Measurements from ENCODE around the gene HERPUD1.

HERPUD1 gene

DNA sequence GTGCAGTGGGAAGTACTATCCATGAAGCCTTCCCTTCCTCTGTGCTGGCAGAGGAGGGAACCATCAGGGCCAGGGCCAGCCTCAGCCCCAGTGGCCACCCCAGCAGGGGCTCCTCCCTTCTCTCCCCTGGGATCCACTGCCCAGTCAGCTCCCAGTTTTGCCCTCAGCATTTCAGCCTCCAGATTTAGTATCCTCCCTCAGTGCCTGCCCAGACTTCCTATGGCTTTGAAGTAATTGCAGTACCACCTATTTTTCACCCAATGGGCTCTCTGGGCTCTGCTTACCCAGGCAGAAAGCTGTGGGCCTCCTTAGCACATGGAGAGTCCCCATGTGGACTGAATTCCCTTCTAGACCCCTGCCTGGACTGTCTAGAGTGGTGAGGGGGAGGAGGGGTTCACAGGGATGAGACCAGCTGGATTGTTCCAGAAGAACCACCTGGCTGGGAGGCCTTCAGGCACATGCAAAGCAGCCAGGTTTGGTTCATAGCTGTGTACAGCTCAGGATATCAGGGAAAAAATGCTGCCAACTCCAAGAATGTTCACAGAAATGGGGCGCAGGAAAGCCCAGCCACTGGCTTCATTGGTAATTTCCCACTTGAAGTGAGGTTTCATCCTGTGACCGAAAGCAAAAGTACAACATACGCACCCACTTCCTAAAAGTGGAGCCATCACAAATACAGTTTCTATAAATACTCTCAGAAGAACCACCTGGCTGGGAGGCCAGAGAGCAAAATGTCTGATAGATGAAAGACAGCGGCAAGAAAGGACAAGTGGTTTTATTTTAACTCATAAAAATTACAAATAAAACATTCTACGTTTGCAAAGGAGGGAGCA lies 15.2 kb upstream of the HERPUD1 start:
- peak overlapping the region; percentile 79 to 81 for H3K4me3 Mint-ChIP-seq
- ATAC-seq (replicated peaks) (peak; percentile 58 to 66), DNase-seq (peak; percentile 71)
- H3K36me3 Mint-ChIP-seq = peaks cover 12 to 49% of the 10 kb centered on the region in 2 donors
- H3K27me3 Mint-ChIP-seq = no peaks in the 10 kb centered on the region
- peaks cover 6 to 19% of the 10 kb centered on the region in 2 donors for H3K9me3 Mint-ChIP-seq
- H3K27ac Mint-ChIP-seq = peak overlapping the region; percentile 99
- peaks cover 77 to 94% of the 10 kb centered on the region in 2 donors for H3K4me1 Mint-ChIP-seq

DNA sequence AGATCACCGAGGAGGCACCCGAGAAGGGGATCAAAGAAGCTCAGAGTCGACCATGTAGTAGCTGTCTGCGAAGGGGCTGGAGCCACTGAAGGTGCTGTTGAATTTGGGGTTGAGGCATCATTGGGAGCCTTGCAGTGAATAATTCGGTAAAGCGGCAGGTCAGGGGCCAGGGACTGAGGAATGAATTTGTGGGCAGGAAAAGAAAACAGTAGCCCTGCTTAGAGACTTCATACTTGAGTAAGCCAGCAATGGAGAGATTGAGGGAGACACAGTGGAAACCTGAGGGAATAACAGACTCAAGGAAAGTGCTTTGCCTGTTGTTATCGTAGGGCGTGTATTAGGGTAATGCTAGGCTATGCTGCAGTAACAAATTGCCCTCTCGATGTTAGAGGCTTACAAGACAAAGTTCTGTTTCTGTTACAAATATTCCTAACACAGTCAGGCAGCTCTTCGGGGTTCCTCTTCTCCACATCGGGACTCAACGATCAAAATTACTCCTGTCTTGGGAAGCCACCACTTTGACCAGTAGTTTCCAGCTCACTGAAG lies 13.4 kb upstream of the HERPUD1 start:
- H3K27ac Mint-ChIP-seq = peak overlapping the region; percentile 99
- DNase-seq (no peak), ATAC-seq (replicated peaks) (peak; percentile 4 to 24)
- peak overlapping the region; percentile 79 to 81 for H3K4me3 Mint-ChIP-seq
- peaks cover 65 to 79% of the 10 kb centered on the region in 2 donors for H3K4me1 Mint-ChIP-seq
- peaks cover 12 to 44% of the 10 kb centered on the region in 2 donors for H3K36me3 Mint-ChIP-seq
- peaks cover 6 to 19% of the 10 kb centered on the region in 2 donors for H3K9me3 Mint-ChIP-seq
- no peaks in the 10 kb centered on the region for H3K27me3 Mint-ChIP-seq

DNA sequence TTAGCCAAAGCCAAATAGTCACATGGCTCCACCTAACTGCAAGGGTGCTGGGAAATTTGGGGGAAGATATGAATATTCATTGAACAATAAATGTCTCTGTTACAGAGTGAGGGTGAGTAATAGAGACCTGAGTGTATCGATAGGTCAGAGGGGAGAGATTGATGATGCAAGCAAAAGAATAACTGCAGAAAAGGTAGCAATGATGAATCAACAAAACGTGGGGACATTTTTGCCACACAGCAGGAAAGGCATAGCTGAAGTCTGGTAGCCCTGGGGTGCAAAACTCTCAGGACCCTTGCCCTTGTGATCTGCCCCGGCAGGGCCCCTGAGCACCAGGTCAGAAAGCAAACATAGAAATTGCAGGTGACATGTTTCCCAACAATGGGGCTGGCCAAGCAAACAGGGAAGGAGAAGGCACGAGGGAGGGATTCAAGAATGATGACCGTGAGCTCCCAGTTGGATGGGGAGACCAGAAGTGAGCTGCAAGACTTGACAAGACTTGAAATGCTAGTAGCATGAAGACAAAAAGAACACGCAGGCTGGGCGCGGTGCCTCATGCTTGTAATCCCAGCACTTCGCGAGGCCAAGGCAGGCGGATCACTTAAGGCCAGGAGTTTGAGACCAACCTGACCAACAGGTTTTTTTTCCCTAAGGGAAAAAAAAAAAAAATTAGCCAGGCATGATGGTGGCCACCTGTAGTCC lies 12.7 kb upstream of the HERPUD1 start:
- ATAC-seq (replicated peaks) = peak; percentile 54 to 59
- DNase-seq = no peak
- H3K4me1 Mint-ChIP-seq = peaks cover 63 to 79% of the 10 kb centered on the region in 2 donors
- H3K27ac Mint-ChIP-seq = peak overlapping the region; percentile 99
- peaks cover 12 to 40% of the 10 kb centered on the region in 2 donors for H3K36me3 Mint-ChIP-seq
- no peaks in the 10 kb centered on the region for H3K27me3 Mint-ChIP-seq
- peaks cover 6 to 19% of the 10 kb centered on the region in 2 donors for H3K9me3 Mint-ChIP-seq
- peak overlapping the region; percentile 79 to 81 for H3K4me3 Mint-ChIP-seq

DNA sequence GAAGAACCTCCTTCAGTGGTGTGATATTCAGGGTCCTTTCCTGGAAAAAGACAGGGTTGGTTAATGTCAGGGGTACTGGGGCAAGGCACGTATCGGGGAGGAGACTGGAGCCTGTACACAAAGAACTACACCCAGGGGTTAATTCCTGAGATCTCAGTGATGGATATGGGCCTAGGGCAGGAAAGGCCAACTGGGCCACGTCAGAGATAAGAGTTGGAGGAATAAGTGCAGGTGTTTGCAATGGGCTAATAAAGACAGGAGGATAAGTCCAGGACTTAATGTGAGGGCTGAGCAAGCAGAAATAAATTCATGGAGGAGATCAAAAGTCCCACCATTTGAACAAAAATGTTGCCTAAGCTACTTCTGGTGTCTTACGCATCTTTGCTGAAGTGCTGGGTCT lies 10.4 kb upstream of the HERPUD1 start:
- DNase-seq (no peak), ATAC-seq (replicated peaks) (no peak)
- Mint-ChIP-seq H3K9me3 (peaks cover 6 to 15% of the 10 kb centered on the region in 2 donors), H3K27me3 (no peaks in the 10 kb centered on the region), H3K4me3 (no peak overlapping the region), H3K36me3 (peaks cover 10 to 27% of the 10 kb centered on the region in 2 donors), H3K27ac (no peak overlapping the region), H3K4me1 (peaks cover 56 to 69% of the 10 kb centered on the region in 2 donors)

DNA sequence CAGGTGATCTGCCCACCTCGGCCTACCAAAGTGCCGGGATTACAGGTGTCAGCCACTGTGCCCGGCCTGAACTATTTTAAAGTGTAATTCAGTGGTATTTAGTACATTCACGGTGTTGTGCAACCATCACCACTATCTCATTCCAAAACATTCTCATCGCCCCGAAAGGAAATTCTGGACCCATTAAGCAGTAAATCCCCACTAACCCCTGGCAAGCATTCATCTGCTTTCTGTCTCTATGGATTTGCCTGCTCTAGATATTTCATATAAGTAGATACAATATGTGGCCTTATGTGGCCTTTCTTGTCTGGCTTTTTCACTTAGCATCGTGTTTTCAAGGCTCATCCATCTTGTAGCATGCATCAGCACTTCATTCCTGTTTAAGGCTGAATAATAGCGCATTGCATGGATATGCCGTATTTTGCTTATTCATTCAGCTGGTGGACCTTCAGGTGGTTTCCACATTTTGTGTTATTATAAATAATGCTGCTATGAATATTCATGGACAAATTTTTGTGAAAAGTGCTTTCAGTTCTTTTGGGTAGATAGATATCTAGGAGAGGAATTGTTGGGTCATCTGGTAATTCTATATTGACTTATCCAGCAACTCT lies 8.4 kb upstream of the HERPUD1 start:
- no peak overlapping the region for H3K4me3 Mint-ChIP-seq
- DNase-seq (no peak), ATAC-seq (replicated peaks) (no peak)
- H3K27me3 Mint-ChIP-seq = no peaks in the 10 kb centered on the region
- H3K9me3 Mint-ChIP-seq = peaks cover 4 to 11% of the 10 kb centered on the region in 2 donors
- H3K27ac Mint-ChIP-seq = peak overlapping the region; percentile 56
- peaks cover 3 to 15% of the 10 kb centered on the region in 2 donors for H3K36me3 Mint-ChIP-seq
- H3K4me1 Mint-ChIP-seq = peaks cover 49 to 60% of the 10 kb centered on the region in 2 donors

DNA sequence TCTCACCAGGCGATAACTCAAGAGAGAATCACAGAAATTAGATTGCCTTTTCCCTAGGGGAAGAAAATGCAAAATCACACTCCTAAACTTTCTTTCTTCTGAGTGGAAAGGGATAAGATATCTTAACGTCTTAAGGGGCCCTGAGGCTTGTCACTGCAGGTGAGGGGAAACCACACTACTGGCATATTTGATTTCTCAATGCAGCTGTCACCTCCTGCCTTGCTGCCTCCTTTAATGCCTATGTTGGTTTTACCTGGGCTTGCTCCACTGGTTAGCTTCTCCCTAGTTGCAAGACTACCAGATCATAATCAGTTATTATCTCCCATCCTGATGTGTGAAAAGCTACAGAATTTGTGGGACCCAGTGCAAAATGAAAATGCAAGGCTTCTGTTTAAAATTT lies 4.5 kb upstream of the HERPUD1 start:
- Mint-ChIP-seq H3K9me3 (peaks cover 0 to 3% of the 10 kb centered on the region in 2 donors), H3K4me1 (peaks cover 30 to 55% of the 10 kb centered on the region in 2 donors), H3K27me3 (no peaks in the 10 kb centered on the region), H3K4me3 (no peak overlapping the region), H3K27ac (no peak overlapping the region), H3K36me3 (peaks cover 5 to 10% of the 10 kb centered on the region in 2 donors)
- no peak for DNase-seq
- no peak for ATAC-seq (replicated peaks)

DNA sequence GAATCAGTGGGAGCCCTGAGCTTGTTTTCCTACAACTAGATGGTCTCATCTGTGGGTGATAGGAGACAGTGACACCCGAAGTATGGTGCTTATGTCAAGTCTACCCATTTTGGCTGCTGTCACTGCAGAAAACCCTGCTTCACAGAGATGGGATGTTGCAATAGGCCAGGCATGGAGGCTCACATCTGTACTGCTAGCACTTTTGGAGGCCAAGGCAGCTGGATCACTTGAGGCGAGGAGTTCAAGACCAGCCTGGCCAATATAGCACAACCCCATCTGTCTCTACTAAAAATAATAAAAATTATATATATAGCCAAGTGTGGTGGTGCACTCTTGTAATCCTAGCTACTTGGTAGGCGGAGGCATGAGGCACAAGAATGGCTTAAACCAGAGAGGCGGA lies 2.3 kb upstream of the HERPUD1 start:
- peak overlapping the region; percentile 14 for H3K27ac Mint-ChIP-seq

DNA sequence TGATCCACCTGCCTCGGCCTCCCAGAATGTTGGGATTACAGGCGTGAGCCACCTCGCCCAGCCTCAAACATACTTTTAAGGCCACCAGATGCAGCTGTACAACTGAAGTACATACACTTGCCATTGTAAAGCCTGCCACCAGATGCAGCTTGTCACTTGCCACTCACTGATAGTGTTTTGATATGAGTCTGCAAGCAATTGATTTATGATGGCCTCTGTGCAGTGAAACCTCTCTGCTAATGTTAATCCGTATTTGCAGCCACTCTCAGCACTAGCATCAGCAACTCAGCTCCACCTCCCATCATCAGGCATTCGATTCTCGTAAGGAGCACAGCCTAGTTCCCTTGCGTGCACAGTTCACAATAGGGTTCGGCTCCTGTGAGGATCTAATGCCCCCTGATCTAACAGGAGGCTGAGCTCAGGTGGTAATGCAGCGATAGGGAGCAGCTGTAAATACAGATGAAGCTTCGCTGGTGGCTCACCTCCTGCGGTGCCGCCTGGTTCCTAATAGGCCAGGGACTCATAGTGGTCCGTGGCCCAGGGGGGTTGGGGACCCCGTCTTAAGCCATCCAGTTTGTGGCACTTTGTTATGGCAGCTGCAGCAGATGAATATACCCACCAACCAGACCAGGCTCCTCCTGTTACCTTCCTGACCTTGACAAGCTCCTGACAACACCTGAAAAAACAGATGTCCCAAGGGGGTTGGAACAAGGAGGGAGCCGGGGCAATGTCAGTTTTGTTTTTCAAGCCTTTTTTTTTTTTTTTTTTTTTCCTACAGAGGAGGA lies 1.3 kb upstream of the HERPUD1 start:
- ATAC-seq (replicated peaks) (no peak), DNase-seq (no peak)
- peaks cover 31 to 57% of the 10 kb centered on the region in 2 donors for H3K4me1 Mint-ChIP-seq
- peaks cover 0 to 3% of the 10 kb centered on the region in 2 donors for H3K9me3 Mint-ChIP-seq
- H3K36me3 Mint-ChIP-seq = peaks cover 34 to 40% of the 10 kb centered on the region in 2 donors
- peak overlapping the region; percentile 100 for H3K27ac Mint-ChIP-seq
- H3K27me3 Mint-ChIP-seq = no peaks in the 10 kb centered on the region
- peak overlapping the region; percentile 99 for H3K4me3 Mint-ChIP-seq

More for the DNA sequence above, 2.3 kb upstream of the HERPUD1 start:
- Mint-ChIP-seq H3K36me3 (peaks cover 24 to 30% of the 10 kb centered on the region in 2 donors), H3K4me1 (peaks cover 27 to 50% of the 10 kb centered on the region in 2 donors), H3K4me3 (no peak overlapping the region), H3K27me3 (no peaks in the 10 kb centered on the region), H3K9me3 (peaks cover 0 to 3% of the 10 kb centered on the region in 2 donors)
- ATAC-seq (replicated peaks) (no peak), DNase-seq (no peak)

DNA sequence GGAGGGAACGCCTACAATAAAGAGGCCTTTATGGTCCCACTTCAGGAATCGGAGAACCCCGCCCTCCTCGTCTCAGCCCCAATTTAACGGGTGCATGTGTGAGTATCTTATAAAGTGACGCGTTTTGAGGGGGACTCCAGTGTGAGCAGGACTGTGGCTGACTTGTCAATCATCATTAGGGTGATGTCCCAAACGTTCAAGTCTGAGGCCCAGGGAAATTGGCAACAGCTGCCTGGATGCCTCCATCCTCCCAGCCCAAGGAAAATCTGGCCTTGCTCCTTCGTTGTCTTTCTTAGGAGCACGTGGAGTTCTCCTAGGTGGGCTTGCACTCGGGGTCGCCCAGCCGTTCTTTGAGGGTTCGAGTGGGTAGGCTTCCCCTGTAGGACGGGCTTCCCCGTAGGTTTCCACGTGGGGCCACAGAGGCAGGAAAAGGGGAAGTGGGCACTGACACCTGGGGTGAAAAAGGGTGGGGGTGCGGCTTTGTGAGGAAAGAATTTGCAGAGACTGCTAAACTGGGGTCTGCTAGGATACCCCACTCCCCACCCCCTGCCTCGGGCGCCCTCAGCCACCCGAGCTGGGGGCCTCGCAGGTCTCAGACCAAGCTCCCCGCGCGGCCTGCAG lies 561 bp upstream of the HERPUD1 start:
- H3K27me3 Mint-ChIP-seq = no peaks in the 10 kb centered on the region
- peaks cover 38 to 46% of the 10 kb centered on the region in 2 donors for H3K36me3 Mint-ChIP-seq
- ATAC-seq (replicated peaks) (peak; percentile 65 to 66), DNase-seq (no peak)
- H3K4me1 Mint-ChIP-seq = peaks cover 30 to 62% of the 10 kb centered on the region in 2 donors
- peak overlapping the region; percentile 100 for H3K27ac Mint-ChIP-seq
- peak overlapping the region; percentile 99 for H3K4me3 Mint-ChIP-seq
- H3K9me3 Mint-ChIP-seq = peaks cover 0 to 3% of the 10 kb centered on the region in 2 donors

DNA sequence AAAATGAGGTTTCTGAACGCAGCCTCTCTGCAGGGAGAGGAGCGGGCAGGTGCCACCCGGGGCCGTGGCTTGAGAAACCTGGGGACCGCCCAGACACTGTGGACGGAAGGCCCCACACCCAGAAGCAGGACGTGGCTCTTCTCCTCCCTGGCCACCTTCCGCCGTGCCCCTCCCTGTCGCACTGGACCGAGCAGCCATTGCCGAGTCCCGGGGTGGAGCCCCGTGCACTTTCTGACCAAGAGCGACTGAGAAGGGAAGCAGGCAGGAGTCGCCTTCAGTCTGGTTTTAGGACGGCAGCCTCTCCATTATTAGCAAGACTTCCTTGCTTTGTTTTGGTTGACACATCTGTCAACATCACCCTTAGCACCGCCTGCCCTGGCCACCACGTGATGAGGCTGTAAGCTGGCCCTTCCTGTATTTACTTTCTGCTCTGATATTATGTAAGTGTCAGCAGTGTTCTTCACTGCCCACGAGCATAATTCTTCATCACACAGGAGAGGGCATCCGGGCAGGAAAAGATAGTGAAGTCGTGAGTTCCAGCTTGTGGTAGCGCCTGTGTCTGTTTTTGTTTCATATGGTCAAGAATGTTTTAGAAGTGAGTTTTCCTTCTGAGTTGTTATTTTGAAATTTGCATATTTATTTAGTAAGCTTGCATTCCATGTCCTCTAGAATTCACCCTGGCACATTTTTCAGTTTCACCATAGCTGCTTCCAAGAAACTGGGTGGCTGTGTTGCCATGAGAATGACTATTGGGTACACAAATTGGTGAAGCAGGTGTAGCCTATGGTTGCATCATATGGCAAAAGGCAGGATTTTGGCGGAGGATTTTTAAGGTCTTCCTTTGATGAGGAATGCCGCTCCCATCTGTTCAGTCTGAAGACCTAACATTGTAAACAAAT lies 1.0 kb downstream of the HERPUD1 start:
- DNase-seq (no peak), ATAC-seq (replicated peaks) (no peak)
- peak overlapping the region; percentile 99 for H3K4me3 Mint-ChIP-seq
- H3K36me3 Mint-ChIP-seq = peaks cover 46 to 59% of the 10 kb centered on the region in 2 donors
- H3K27ac Mint-ChIP-seq = peak overlapping the region; percentile 100
- peaks cover 0 to 3% of the 10 kb centered on the region in 2 donors for H3K9me3 Mint-ChIP-seq
- no peaks in the 10 kb centered on the region for H3K27me3 Mint-ChIP-seq
- peaks cover 35 to 72% of the 10 kb centered on the region in 2 donors for H3K4me1 Mint-ChIP-seq

DNA sequence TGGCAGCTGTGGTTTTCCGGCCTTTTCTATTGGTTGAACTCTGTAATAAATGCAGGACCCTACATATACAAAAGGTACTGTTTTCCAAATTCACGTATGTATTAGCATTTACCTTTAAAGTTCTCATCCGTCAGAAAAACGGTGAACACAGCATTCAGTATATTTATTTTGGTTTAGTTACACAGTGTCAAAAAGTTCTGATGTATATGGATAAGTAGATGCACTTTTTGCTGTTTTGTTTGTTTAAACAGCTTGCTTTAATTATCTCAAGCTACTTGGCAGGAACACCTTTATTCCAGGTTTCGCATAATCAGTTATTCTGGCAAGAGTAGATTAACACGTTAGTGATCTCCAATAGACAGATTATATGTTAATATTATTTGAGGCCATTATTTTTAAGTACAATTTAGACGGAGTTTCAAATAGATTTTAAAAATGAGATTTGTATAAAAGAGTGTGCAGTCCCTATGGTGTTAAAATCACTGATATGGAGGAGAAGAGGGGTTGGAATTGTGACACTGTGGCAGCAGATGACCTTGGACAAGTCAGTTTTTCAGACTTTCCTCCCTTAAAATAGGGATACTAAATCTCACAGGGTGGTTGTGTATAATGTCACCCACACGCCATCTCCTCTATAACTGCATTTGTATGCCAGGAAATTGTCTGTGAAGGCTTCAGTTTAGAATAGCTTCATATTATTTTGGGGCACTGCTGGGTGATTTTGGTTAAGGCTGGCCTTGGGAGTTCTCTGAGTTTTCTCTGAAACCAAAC lies 2.1 kb downstream of the HERPUD1 start:
- ATAC-seq (replicated peaks) (no peak), DNase-seq (no peak)
- H3K9me3 Mint-ChIP-seq = no peaks in the 10 kb centered on the region
- peak overlapping the region; percentile 100 for H3K27ac Mint-ChIP-seq
- no peaks in the 10 kb centered on the region for H3K27me3 Mint-ChIP-seq
- H3K4me3 Mint-ChIP-seq = peak overlapping the region; percentile 99
- H3K4me1 Mint-ChIP-seq = peaks cover 37 to 76% of the 10 kb centered on the region in 2 donors
- peaks cover 56 to 66% of the 10 kb centered on the region in 2 donors for H3K36me3 Mint-ChIP-seq
